NCI-H2196 (cell line): Measurements from ENCODE around the gene LSM14A.
A peak's percentile ranks its signal among the peaks of the same experiment; 100 is the strongest.

Experiments used
- DNase-seq: peaks from one replicate; lab custom pipeline; 2025; ENCODE audit not compliant: unreplicated experiment; lab: John Stamatoyannopoulos, UW

LSM14A gene

GRCh38 chr19:34254046-34254697 is 81.9 kb downstream of the LSM14A start, which contains the start of gene GARRE1:
Gene GARRE1, plus strand, starts transcription at chr19:34254554. Its CDS starts 45,920 bp downstream, at chr19:34300474.
- DNase-seq: peak; percentile 88

- DNase-seq: peak; percentile 51
These were observed 82.6 kb downstream of the LSM14A start for GRCh38 chr19:34254698-34255432.

DNA sequence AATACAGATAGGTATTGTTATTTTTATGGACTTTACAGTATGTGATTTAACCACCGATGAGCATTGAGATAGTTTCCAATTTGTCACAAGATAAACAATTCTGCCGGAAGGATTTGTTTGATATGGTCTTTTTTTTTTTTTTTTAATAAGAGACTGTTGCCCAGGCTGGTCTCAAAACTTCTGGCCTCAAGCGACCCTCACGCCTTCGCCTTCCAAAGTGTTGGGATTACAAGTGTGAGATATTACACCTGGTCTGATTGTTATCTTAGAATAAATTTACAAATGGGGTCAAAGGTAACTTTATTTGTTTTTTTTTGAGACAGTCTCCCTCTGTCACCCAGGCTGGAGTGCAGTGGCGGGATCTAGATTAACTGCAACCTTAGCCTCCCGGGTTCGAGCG is 83.2 kb downstream of the LSM14A start:
- no peak for DNase-seq

DNA sequence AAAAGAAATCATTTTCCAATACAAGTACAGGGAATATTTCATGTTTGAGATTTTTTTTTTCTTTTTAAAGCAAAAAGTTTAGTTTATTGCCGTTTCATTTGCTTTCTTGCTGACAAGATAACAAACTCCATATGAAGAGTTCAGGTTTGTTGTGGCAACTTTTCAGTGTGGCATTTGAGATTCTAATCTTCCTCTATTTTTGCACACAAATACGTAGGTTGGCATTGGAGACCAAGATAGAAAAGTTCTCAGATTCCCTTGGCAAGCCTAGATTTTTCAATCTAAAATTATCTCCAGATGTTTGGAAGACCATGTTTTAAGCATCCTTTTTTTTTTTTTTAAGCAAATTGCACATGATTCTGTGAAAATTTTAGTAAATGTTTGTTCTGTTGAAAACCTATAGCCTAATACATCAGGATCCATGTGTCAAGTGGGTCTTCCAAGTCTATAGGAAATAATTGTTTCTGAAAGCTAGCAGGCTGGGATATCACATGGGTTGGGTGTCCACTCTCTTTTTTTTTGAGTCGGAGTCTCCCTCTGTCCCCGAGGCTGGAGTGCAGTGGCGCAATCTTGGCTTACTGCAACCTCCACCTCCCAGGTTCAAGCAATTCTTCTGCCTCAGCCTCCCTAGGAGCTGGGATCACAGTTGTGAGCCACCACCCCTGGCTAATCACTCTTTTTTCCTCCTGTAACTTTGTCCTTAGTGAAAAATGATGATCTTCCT is 84.7 kb downstream of the LSM14A start:
- no peak for DNase-seq

GRCh38 chr19:34257559-34257924 is 85.2 kb downstream of the LSM14A start:
- DNase-seq: no peak

DNA sequence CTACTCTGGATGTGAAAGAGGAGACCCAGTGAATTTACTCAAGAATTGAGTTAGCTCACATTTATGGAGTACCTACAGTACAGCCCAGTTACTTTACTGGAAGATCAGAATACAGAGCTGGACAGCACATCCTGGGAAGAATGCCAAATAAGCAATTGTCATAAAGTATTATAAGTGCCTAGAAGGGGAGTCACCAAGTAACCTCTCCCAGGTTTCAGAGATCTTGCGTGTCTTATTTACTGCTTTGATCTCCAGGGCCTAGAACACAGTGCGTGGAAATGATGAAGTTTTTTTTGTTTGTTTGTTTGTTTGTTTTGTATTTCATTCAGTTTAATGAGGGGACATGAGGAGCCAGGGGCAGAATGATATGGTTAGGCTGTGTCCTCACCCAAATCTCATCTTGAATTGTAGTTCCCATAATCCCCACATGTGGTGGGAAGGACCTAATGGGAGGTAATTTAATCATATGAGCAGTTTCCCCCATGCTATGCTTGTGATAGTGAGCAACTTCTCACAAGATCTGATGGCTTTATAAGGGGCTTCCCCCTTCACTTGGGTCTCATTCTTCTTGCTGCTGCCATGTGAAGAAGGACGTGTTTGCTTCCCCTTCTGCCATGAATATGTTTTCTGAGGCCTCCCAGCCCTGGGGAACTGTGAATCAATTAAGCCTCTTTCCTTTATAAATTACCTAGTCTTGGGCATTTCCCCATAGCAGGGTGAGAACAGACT is 87.2 kb downstream of the LSM14A start:
- no peak for DNase-seq

- no peak for DNase-seq
These were observed 88.5 kb downstream of the LSM14A start for GRCh38 chr19:34260771-34261173.

- no peak for DNase-seq
These were observed 89.2 kb downstream of the LSM14A start for GRCh38 chr19:34261334-34262109.

DNA sequence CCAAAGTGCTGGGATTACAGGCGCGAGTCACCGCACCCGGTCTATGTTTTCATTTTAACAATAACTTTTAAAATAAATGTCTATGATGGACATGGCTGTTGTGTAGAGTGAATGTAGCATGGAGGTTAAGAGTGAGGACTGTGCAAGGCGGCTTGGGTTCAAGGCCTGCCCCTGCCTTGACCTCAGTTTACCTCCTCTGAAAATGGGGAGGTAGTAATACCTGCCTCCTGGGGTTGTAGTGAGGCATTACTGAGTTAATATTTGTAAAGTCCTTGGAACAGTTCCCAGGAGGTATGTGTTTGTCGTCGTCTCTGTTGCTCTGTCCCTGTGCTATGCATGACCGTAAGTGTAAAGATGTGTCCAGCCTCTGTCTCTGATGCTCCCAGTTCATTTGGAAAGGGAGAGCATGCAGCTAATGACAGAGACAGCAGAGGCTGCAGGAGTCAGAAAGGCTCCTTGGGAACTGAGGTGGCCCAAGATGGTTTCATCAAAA is 91.5 kb downstream of the LSM14A start:
- DNase-seq: no peak

DNA sequence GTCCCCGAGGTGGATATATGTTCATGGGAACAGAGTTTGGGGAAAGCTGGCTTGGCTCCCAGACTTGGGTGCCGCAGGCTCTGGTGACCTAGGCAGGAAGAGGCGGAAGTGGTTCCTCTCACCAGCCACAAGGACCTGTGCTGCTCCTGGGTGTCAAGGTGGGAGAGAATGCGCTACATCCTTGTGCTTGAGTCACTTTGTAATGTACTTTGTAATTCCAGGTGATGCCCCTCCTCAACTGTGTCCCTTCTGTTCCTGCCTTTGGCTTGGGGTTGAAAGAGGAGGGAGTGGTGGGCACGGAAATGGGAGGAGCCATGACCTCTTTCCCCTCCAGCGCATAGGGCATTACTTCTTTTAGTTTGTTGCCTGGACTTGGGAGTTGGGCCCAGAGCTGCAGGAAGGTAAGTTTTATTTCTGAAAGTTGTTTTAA is 92.9 kb downstream of the LSM14A start:
- DNase-seq: no peak

GRCh38 chr19:34269081-34269480 is 96.8 kb downstream of the LSM14A start:
- DNase-seq: no peak

- DNase-seq: no peak
These were observed 97.2 kb downstream of the LSM14A start for GRCh38 chr19:34269489-34269888.

GRCh38 chr19:34269968-34270621 is 97.8 kb downstream of the LSM14A start:
- no peak for DNase-seq

- no peak for DNase-seq
These were observed 100.8 kb downstream of the LSM14A start for GRCh38 chr19:34273121-34273520.

DNA sequence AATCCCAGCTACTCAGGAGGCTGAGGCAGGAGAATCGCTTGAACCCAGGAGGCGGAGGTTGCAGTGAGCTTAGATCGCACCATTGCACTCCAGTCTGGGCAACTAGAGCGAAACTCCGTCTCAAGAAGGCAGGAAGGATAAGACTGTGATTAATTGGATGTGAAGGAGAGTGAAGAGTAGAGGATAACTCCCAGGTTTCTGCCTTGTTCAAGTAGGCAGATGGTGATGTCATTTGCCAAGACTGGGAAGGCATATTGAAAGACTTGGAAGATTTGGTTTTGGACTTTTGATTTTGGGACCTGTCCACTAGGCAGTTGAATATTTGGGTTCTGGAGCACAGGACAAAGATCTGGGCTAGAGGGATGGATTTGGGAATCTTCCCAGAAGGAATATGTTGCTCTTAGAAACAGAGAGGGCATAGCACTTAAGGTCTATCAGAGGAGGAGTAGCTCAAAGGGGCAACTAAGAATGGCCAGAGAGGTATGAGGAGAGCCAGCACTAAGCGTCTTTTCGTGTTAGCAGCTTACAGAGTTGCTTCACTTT is 102.1 kb downstream of the LSM14A start:
- no peak for DNase-seq

DNA sequence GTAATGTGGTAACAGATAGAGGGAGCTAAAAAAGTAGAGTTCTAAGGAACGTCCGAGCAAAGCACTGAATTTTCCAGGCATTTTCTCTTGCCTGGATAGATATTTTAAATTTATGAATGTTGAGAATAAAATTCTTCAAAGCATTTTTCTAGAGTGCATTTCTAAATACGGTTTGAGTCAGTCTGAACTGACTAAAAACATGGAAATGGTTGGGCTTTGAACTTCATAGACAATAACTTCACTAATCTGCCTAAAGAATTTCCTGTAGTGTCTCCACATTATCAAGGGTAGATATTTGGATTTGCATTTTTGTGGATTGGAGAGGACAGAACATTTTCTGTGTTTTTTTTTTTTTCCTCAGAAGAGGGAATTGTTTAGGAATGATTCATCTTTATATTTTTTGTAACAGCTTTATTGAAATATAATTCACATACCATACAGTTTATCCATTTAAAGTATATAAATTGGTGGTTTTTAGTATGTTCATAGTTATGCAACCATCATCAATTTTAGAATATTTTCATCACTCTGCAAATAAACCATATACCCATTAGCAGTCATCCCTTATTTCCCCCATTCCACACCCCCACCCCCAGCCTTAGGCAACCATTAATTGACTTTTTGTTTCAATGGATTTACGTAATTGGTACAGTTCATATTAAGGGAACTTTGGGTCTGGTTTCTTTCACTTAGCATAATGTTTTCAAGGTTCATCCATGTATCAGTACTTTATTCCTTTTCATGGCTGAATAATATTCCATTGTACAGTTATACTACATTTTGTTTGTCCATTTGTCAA is 102.7 kb downstream of the LSM14A start:
- DNase-seq: no peak

DNA sequence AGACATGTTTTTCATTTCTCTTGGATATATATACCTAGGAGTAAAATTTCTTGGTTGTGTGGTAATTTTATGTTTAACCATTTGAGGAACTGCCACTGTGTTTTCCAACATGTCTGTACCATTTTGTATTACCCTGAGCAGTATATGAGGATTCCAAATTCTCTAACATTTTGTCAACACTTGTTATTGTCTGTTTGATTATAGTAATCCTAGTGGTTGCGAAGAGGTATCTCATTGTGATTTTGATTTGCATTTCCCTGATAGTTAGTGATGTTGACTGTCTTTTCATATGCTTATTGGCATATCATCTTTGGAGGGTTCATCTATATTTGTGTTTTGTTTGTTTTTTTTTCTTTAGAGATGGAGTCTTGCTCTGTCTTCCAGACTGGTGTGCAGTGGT is 103.4 kb downstream of the LSM14A start:
- no peak for DNase-seq

DNA sequence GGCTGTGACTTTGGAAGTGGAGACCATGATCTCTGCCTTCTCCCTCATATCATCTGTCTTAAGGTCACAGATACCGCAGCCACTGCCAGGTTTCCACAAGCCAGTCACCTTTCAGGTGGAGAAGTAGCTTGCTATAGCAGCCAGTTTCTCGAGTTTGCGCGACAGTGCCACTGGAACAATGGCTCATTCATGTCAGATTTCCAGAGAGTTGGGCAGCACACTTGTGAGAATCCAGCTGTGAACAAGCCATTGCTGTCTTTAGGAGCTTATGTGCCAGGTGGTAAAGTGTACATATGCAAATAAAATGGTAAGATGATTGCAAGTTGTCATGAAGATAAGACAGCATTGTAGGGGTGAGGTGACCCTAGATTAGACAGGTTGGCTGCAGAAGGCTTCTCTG is 104.3 kb downstream of the LSM14A start:
- DNase-seq: peak; percentile 18

GRCh38 chr19:34277244-34277643 is 104.9 kb downstream of the LSM14A start:
- no peak for DNase-seq
